Mesenchymal stem cell (in vitro differentiated cells and primary cell): ENCODE data around the gene PLCB1.

ENCODE experiments used
- DNase-seq: peaks from one replicate; pipeline ENCODE4 v3.0.0-alpha.2; 2013
- H2AFZ ChIP-seq: one replicate; pipeline ENCODE4 v1.6.1; 2013; ENCODE audit warnings: low read depth, mild to moderate bottlenecking, control low read depth, inconsistent platforms, low read length, moderate library complexity
- H2AK5ac ChIP-seq: 2 replicates; pipeline ENCODE4 v1.6.1; 2013; ENCODE audit warnings: low read length, moderate library complexity, mild to moderate bottlenecking, inconsistent platforms; ENCODE audit not compliant: severe bottlenecking
- H2BK120ac ChIP-seq: one replicate; pipeline ENCODE4 v1.6.1; 2013; ENCODE audit warnings: low read depth, mild to moderate bottlenecking, inconsistent platforms, low read length, moderate library complexity
- H2BK12ac ChIP-seq, 2 experiments: one replicate each; pipeline ENCODE4 v1.6.1; 2013; ENCODE audit warnings: inconsistent platforms in 2 of 2, low read length in 2 of 2, mild to moderate bottlenecking in 2 of 2, moderate library complexity in 2 of 2, control low read depth in 1 of 2
- H2BK15ac ChIP-seq: one replicate; pipeline ENCODE4 v1.6.1; 2013; ENCODE audit warnings: mild to moderate bottlenecking, low read depth, inconsistent platforms; ENCODE audit not compliant: poor library complexity, severe bottlenecking
- H2BK5ac ChIP-seq: 2 replicates; pipeline ENCODE4 v1.6.1; 2013; ENCODE audit warnings: low read depth, mild to moderate bottlenecking, low read length, control low read depth, inconsistent platforms; ENCODE audit not compliant: poor library complexity, severe bottlenecking
- H3K14ac ChIP-seq, 2 experiments: one replicate each; pipeline ENCODE4 v1.6.1; 2013; ENCODE audit warnings: inconsistent platforms in 2 of 2, low read length in 2 of 2, control low read depth in 1 of 2, mild to moderate bottlenecking in 1 of 2, moderate library complexity in 1 of 2
- H3K18ac ChIP-seq, 2 experiments: one replicate each; pipeline ENCODE4 v1.6.1; 2013; ENCODE audit warnings: inconsistent platforms in 2 of 2, low read length in 2 of 2, control low read depth in 1 of 2, low read depth in 1 of 2, mild to moderate bottlenecking in 1 of 2
- H3K23ac ChIP-seq, 2 experiments: one replicate each; pipeline ENCODE4 v1.6.1; 2013; ENCODE audit warnings: inconsistent platforms in 2 of 2, low read length in 2 of 2, mild to moderate bottlenecking in 2 of 2, moderate library complexity in 2 of 2, control low read depth in 1 of 2
- H3K27ac ChIP-seq: 2 replicates; pipeline ENCODE4 v1.5.1; 2013; ENCODE audit warnings: mild to moderate bottlenecking, moderate library complexity, low read length, control low read depth, inconsistent platforms; ENCODE audit not compliant: poor library complexity, severe bottlenecking
- H3K27me3 ChIP-seq, 2 experiments: 2 replicates each; pipeline versions ENCODE4 v1.6.1 to v1.7.0; 2013; ENCODE audit warnings: low read length in 2 of 2, mild to moderate bottlenecking in 2 of 2, moderate library complexity in 2 of 2, control low read depth in 1 of 2, inconsistent platforms in 1 of 2; ENCODE audit not compliant: control insufficient read depth in 1 of 2, insufficient read depth in 1 of 2
- H3K36me3 ChIP-seq, 2 experiments: 2 replicates each; pipeline versions ENCODE4 v1.6.1 to v1.7.0; 2013; ENCODE audit warnings: low read length in 2 of 2, control low read depth in 1 of 2, inconsistent platforms in 1 of 2, low read depth in 1 of 2, mild to moderate bottlenecking in 1 of 2; ENCODE audit not compliant: insufficient read depth in 2 of 2, control insufficient read depth in 1 of 2
- H3K4ac ChIP-seq, 2 experiments: one replicate each; pipeline ENCODE4 v1.6.1; 2013; ENCODE audit warnings: inconsistent platforms in 2 of 2, low read length in 2 of 2, mild to moderate bottlenecking in 2 of 2, moderate library complexity in 2 of 2, control low read depth in 1 of 2, low read depth in 1 of 2
- H3K4me1 ChIP-seq: 2 replicates; pipeline ENCODE4 v1.6.1; 2013; ENCODE audit warnings: low read depth, low read length, control low read depth; ENCODE audit not compliant: control insufficient read depth, insufficient read depth
- H3K4me2 ChIP-seq: 2 replicates; pipeline ENCODE4 v1.6.1; 2013; ENCODE audit warnings: low read length, mild to moderate bottlenecking, inconsistent platforms; ENCODE audit not compliant: poor library complexity, severe bottlenecking
- H3K4me3 ChIP-seq, 2 experiments: 2 replicates each; pipeline versions ENCODE4 v1.5.1 to v1.7.0; 2013; ENCODE audit warnings: low read length in 2 of 2, mild to moderate bottlenecking in 2 of 2, control low read depth in 1 of 2, low read depth in 1 of 2; ENCODE audit not compliant: insufficient read depth in 1 of 2
- H3K79me1 ChIP-seq: replicated peaks from 2 replicates; pipeline ENCODE4 v1.6.1; 2013; ENCODE audit warnings: mild to moderate bottlenecking, control low read depth, low read length, inconsistent platforms; ENCODE audit not compliant: poor library complexity, severe bottlenecking
- H3K9ac ChIP-seq: 2 replicates; pipeline ENCODE4 v1.7.0; 2013; ENCODE audit warnings: mild to moderate bottlenecking, low read length, moderate library complexity
- H3K9me3 ChIP-seq: 2 replicates; pipeline ENCODE4 v1.7.0; 2013; ENCODE audit warnings: mild to moderate bottlenecking, low read length; ENCODE audit not compliant: control insufficient read depth
- H4K8ac ChIP-seq: one replicate; pipeline ENCODE4 v1.6.1; 2013; ENCODE audit warnings: inconsistent platforms, mild to moderate bottlenecking, low read length, moderate library complexity
- H4K91ac ChIP-seq: one replicate; pipeline ENCODE4 v1.6.1; 2013; ENCODE audit warnings: mild to moderate bottlenecking, low read length, inconsistent platforms
- WGBS: methylation state at CpG from one replicate; pipeline ENCODE4 v1.1.7; 2013; ENCODE audit warnings: mixed read lengths; 5-methylcytosine and 5-hydroxymethylcytosine counted together

The PLCB1 gene

GRCh38 chr20:8226106-8226505, 94.0 kb downstream of the PLCB1 start:
- H2AFZ ChIP-seq = no peak overlapping the region
- H3K18ac ChIP-seq = no peak overlapping the region
- peak overlapping the region in 1 of 2 experiments; percentile 21 for H2BK12ac ChIP-seq
- no peaks in the 10 kb centered on the region for H3K9me3 ChIP-seq
- no peak overlapping the region for H3K4ac ChIP-seq
- H4K8ac ChIP-seq = no peak overlapping the region
- H4K91ac ChIP-seq = no peak overlapping the region
- H3K27ac ChIP-seq = no peak overlapping the region
- no peak overlapping the region for H2BK5ac ChIP-seq
- no peaks in the 10 kb centered on the region for H3K36me3 ChIP-seq
- no peaks in the 10 kb centered on the region for H3K4me1 ChIP-seq
- no peak overlapping the region for H3K23ac ChIP-seq
- 100% methylated on average over 1 of the region's 2 CpGs for WGBS
- H2BK15ac ChIP-seq = no peak overlapping the region
- H2AK5ac ChIP-seq = no peak overlapping the region
- no peak overlapping the region for H3K14ac ChIP-seq
- H2BK120ac ChIP-seq = no peak overlapping the region
- no peaks in the 10 kb centered on the region for H3K79me1 ChIP-seq
- no peaks in the 10 kb centered on the region for H3K27me3 ChIP-seq
- no peak for DNase-seq
- no peak overlapping the region for H3K9ac ChIP-seq
- H3K4me3 ChIP-seq = no peak overlapping the region
- no peak overlapping the region for H3K4me2 ChIP-seq

DNA sequence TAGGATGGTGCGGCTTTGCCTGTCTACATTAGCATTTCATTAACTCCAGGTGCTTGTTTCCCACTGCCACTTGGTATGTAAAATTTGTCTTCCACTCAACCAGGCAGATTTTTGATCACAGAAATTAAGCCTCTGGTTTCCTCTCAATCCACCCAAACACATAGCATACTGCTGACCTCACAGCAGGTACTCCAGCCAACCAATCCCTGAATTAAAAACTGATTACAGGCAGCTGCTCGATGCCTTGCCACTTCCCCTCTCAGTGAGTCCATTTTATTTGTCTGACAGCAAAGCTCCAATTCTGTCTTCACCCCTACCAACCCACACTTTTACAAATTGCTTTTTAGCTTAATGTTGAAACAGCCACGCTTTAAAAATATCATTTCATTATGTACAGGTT, 95.2 kb downstream of the PLCB1 start:
- no peak overlapping the region for H2BK15ac ChIP-seq
- no peak overlapping the region for H4K91ac ChIP-seq
- H2AK5ac ChIP-seq = no peak overlapping the region
- H3K9me3 ChIP-seq = no peaks in the 10 kb centered on the region
- H2BK5ac ChIP-seq = no peak overlapping the region
- H3K4me3 ChIP-seq = no peak overlapping the region
- H3K79me1 ChIP-seq = no peaks in the 10 kb centered on the region
- 97% methylated on average over 3 of the region's 3 CpGs for WGBS
- no peak overlapping the region for H2BK120ac ChIP-seq
- H3K4ac ChIP-seq = no peak overlapping the region
- H3K4me2 ChIP-seq = no peak overlapping the region
- no peaks in the 10 kb centered on the region for H3K4me1 ChIP-seq
- DNase-seq = no peak
- no peak overlapping the region for H4K8ac ChIP-seq
- H2BK12ac ChIP-seq = peak overlapping the region in 1 of 2 experiments; percentile 31
- no peak overlapping the region for H3K14ac ChIP-seq
- no peaks in the 10 kb centered on the region for H3K27me3 ChIP-seq
- H3K27ac ChIP-seq = no peak overlapping the region
- no peak overlapping the region for H2AFZ ChIP-seq
- H3K18ac ChIP-seq = no peak overlapping the region
- no peak overlapping the region for H3K9ac ChIP-seq
- H3K23ac ChIP-seq = no peak overlapping the region
- H3K36me3 ChIP-seq = no peaks in the 10 kb centered on the region

- Histone ChIP-seq H3K9me3 (no peaks in the 10 kb centered on the region), H2BK5ac (no peak overlapping the region), H3K79me1 (no peaks in the 10 kb centered on the region), H2AFZ (no peak overlapping the region), H2BK15ac (no peak overlapping the region), H3K27ac (no peak overlapping the region), H3K18ac (no peak overlapping the region), H3K4me1 (no peaks in the 10 kb centered on the region), H3K36me3 (no peaks in the 10 kb centered on the region), H4K8ac (no peak overlapping the region), H3K9ac (no peak overlapping the region), H3K23ac (no peak overlapping the region), H2AK5ac (no peak overlapping the region), H3K27me3 (no peaks in the 10 kb centered on the region), H3K4me2 (no peak overlapping the region), H2BK12ac (no peak overlapping the region), H3K14ac (no peak overlapping the region), H3K4me3 (no peak overlapping the region), H3K4ac (no peak overlapping the region), H2BK120ac (no peak overlapping the region), H4K91ac (no peak overlapping the region)
- DNase-seq = no peak
- WGBS = 73% methylated on average over 2 of the region's 3 CpGs
These were observed 96.2 kb downstream of the PLCB1 start for GRCh38 chr20:8228315-8228714.

GRCh38 chr20:8229090-8229489, 97.0 kb downstream of the PLCB1 start:
- Histone ChIP-seq H3K4me3 (no peak overlapping the region), H3K23ac (no peak overlapping the region), H4K91ac (no peak overlapping the region), H3K27me3 (no peaks in the 10 kb centered on the region), H3K18ac (no peak overlapping the region), H4K8ac (no peak overlapping the region), H3K36me3 (no peaks in the 10 kb centered on the region), H3K27ac (no peak overlapping the region), H2BK5ac (no peak overlapping the region), H2BK15ac (no peak overlapping the region), H2AK5ac (no peak overlapping the region), H3K4ac (no peak overlapping the region), H3K4me1 (no peaks in the 10 kb centered on the region), H3K79me1 (no peaks in the 10 kb centered on the region), H3K14ac (no peak overlapping the region), H2AFZ (no peak overlapping the region), H2BK12ac (no peak overlapping the region), H2BK120ac (no peak overlapping the region), H3K9me3 (no peaks in the 10 kb centered on the region), H3K4me2 (no peak overlapping the region), H3K9ac (no peak overlapping the region)
- no peak for DNase-seq
- WGBS = no CpG with 5 or more reads among the region's 1 CpG
